OCI-LY3 (cell line): ENCODE measurements around the gene GNAZ.

Experiments used
- H2AFZ ChIP-seq: fragments of 200-600, 300-600 bp; shearing (Covaris generic); 2 replicates; pipeline ENCODE4 v1.6.0; 2014; ENCODE audit warnings: antibody characterized with exemption, low read depth, low read length
- H3K27ac ChIP-seq: fragments of 200-600, 300-600 bp; sonication (generic); 2 replicates; pipeline ENCODE4 v1.5.1; 2014; ENCODE audit warnings: mild to moderate bottlenecking, low read length, moderate library complexity, mixed read lengths
- H3K27me3 ChIP-seq: fragments of 200-600, 300-600 bp; sonication (generic); 2 replicates; pipeline ENCODE4 v1.6.1; 2014; ENCODE audit warnings: low read depth, low read length, mixed read lengths
- H3K36me3 ChIP-seq: fragments of 200-600, 300-600 bp; sonication (generic); replicated peaks from 2 replicates; pipeline ENCODE3; 2014; ENCODE audit warnings: low read depth, low read length, mixed read lengths
- H3K4me1 ChIP-seq: fragments of 300-600, 200-600 bp; sonication (generic); 2 replicates; pipeline ENCODE4 v1.6.1; 2014; ENCODE audit warnings: low read length, mixed read lengths
- H3K4me2 ChIP-seq: fragments of 200-600, 300-600 bp; sonication (generic); 2 replicates; pipeline ENCODE4 v1.6.1; 2014; ENCODE audit warnings: low read length, mixed read lengths
- H3K4me3 ChIP-seq: fragments of 300-600, 200-600 bp; sonication (generic); 2 replicates; pipeline ENCODE4 v1.5.1; 2014; ENCODE audit warnings: antibody characterized with exemption, mild to moderate bottlenecking, low read length, moderate library complexity
- H3K79me2 ChIP-seq: fragments of 300-600, 200-600 bp; shearing (Covaris generic); 2 replicates; pipeline ENCODE4 v1.6.1; 2014; ENCODE audit warnings: mild to moderate bottlenecking, low read length, mixed read lengths
- H3K9ac ChIP-seq: fragments of 300-600, 200-600 bp; shearing (Covaris generic); 2 replicates; pipeline ENCODE4 v1.6.0; 2014; ENCODE audit warnings: mild to moderate bottlenecking, low read length, moderate library complexity
- H3K9me3 ChIP-seq: fragments of 200-600, 300-600 bp; shearing (Covaris generic); 2 replicates; pipeline ENCODE4 v1.6.1; 2014; ENCODE audit warnings: low read length, mixed read lengths; ENCODE audit not compliant: insufficient read depth
- H4K20me1 ChIP-seq: fragments of 200-600, 300-600 bp; sonication (generic); 2 replicates; pipeline ENCODE4 v1.6.1; 2016; ENCODE audit warnings: low read length, mixed read lengths; ENCODE audit not compliant: insufficient read depth
- EZH2phosphoT487 ChIP-seq: fragments of 200-600 bp; shearing (Covaris generic); IDR thresholded peaks from 2 replicates; pipeline ENCODE4 v1.6.1; 2018; ENCODE audit warnings: antibody characterized with exemption, mixed run types, low read depth
- TF ChIP-seq, protein P1 (sequence below): fragments of 200-600, 300-600 bp; sonication (generic); IDR thresholded peaks from 2 replicates; pipeline ENCODE4 v1.5.1; 2014; ENCODE audit warnings: antibody characterized with exemption, low read length, low read depth

The GNAZ gene

DNA sequence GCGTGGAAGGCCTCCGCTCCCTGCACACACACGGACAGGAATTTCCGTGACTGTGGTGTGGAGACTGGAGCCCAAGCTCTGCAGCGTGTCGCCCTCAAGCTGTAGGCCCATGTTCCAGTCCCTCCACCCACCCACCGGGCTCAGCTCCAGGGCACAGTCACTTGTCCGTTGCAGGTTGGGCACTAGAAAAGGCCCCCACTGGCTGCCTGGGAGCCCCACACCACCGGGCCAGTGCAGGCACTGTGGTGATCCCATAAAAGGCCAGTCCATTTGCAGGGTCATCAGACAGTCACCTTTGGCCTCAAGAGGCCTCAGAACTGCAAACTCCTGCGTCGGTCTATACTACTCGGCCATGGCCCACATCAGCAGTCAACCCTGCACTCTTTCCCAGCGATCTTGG, 91.3 kb downstream of the GNAZ start:
- Histone ChIP-seq H3K4me2 (no peak overlapping the region), H3K36me3 (no peaks in the 10 kb centered on the region), H3K4me3 (no peak overlapping the region), H3K27ac (no peak overlapping the region), H4K20me1 (no peaks in the 10 kb centered on the region), H3K9ac (no peak overlapping the region), H2AFZ (no peak overlapping the region), H3K9me3 (no peaks in the 10 kb centered on the region), H3K27me3 (0 out of 2 replicates have a peak, but pooled peaks cover 5% of the 10 kb centered on the region), H3K4me1 (peaks cover 10% of the 10 kb centered on the region), H3K79me2 (no peaks in the 10 kb centered on the region)
- TF ChIP-seq EZH2phosphoT487, result no peak
- TF ChIP-seq, protein P1, sequence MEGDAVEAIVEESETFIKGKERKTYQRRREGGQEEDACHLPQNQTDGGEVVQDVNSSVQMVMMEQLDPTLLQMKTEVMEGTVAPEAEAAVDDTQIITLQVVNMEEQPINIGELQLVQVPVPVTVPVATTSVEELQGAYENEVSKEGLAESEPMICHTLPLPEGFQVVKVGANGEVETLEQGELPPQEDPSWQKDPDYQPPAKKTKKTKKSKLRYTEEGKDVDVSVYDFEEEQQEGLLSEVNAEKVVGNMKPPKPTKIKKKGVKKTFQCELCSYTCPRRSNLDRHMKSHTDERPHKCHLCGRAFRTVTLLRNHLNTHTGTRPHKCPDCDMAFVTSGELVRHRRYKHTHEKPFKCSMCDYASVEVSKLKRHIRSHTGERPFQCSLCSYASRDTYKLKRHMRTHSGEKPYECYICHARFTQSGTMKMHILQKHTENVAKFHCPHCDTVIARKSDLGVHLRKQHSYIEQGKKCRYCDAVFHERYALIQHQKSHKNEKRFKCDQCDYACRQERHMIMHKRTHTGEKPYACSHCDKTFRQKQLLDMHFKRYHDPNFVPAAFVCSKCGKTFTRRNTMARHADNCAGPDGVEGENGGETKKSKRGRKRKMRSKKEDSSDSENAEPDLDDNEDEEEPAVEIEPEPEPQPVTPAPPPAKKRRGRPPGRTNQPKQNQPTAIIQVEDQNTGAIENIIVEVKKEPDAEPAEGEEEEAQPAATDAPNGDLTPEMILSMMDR, result no peak

DNA sequence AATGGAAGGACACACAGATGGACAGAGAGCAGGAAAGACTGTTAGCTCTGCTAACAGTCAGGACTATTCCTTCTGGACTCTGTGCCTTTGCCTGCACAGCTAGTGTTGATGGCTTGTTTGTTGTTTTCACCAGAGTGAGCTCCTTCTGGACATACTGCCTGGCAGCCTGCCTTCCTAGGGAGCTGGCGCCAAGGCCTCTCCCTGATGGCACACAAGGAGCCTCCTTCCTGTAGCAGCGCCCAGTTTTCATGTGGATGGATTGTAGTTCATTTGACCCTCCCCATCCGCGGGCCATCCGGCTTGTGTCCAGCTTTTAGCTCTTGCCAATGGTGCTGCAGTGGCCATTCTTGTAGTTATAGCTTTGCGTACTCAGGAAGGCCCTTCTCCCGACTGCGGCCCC, 93.3 kb downstream of the GNAZ start:
- Histone ChIP-seq H3K27me3 (peaks cover 13% of the 10 kb centered on the region), H3K4me3 (no peak overlapping the region), H3K4me2 (no peak overlapping the region), H3K4me1 (no peaks in the 10 kb centered on the region), H3K27ac (no peak overlapping the region), H3K36me3 (no peaks in the 10 kb centered on the region), H4K20me1 (no peaks in the 10 kb centered on the region), H3K9me3 (no peaks in the 10 kb centered on the region), H3K79me2 (no peaks in the 10 kb centered on the region), H2AFZ (no peak overlapping the region), H3K9ac (no peak overlapping the region)
- TF ChIP-seq EZH2phosphoT487, result no peak
- TF ChIP-seq, protein P1, result no peak

DNA sequence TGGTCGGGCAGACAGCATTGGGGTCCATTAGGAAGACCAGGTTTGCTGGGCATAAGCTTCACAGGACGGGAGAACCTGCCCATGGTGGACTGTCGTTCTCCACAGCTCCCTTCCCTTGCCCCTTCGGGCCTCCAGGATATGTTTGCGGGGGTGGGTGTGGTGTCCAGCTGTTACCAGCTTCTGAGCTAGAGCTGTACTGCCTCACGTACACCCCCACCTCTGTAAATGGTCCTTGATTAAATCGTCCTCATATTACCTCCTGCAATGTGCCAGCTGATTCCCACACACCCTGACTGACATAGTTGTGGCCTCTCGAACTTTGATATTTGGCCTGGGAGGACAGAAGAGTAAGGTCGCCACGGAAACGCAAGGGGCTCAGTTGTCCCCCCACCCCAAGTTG, 93.8 kb downstream of the GNAZ start:
- Histone ChIP-seq H3K36me3 (no peaks in the 10 kb centered on the region), H3K4me3 (no peak overlapping the region), H3K4me2 (no peak overlapping the region), H3K79me2 (no peaks in the 10 kb centered on the region), H3K27me3 (peaks cover 13% of the 10 kb centered on the region), H2AFZ (no peak overlapping the region), H4K20me1 (no peaks in the 10 kb centered on the region), H3K9ac (no peak overlapping the region), H3K27ac (no peak overlapping the region), H3K9me3 (no peaks in the 10 kb centered on the region), H3K4me1 (no peaks in the 10 kb centered on the region)
- TF ChIP-seq EZH2phosphoT487, result no peak

DNA sequence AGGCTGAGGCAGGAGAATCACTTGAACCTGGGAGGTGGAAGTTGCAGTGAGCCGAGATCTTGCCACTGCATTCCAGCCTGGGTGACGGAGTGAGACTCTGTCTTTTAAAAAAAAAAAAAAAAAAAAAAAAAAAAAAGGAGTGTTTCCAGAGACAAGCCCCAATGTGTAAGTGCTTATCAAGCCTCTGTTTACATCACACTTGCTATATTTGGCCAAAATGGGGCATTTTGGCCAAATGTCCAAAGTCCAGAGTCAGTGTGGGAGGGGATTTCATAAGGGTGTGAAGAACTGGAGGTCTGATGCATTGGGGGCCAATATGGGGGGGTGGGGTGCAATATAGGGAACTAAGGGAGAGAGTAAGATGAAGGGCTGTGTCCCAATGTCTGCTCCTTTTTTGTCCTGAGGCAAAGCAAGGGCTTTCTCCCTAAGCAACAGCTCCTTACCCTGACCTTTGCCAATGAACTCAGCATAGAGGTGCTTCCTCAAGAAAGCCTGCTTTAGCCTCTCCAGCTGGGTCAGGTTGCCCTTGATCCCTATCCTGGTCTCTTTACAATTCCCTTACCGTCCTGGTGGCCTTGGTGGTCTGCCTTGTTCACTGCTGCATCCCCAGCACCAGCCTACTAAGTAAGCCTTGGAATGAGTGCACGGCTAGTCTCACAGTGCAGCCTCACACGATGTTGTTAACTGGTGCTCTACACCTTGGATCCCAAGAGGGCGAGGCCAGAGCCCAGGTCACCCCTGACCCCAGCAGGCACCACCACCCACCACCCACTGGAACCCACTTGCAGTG, 95.9 kb downstream of the GNAZ start:
- Histone ChIP-seq H4K20me1 (no peaks in the 10 kb centered on the region), H3K4me1 (no peaks in the 10 kb centered on the region), H3K36me3 (no peaks in the 10 kb centered on the region)

More for the DNA sequence above, 95.9 kb downstream of the GNAZ start:
- Histone ChIP-seq H3K9ac (no peak overlapping the region), H2AFZ (no peak overlapping the region), H3K79me2 (no peaks in the 10 kb centered on the region), H3K4me3 (no peak overlapping the region), H3K27ac (no peak overlapping the region), H3K27me3 (peaks cover 13% of the 10 kb centered on the region), H3K9me3 (no peaks in the 10 kb centered on the region), H3K4me2 (no peak overlapping the region)
- TF ChIP-seq, protein P1, result no peak
- TF ChIP-seq EZH2phosphoT487, result no peak
